ENCODE results near the gene PRPF6.

Gene PRPF6

GRCh38 chr20:63945031-63945658 is 35.8 kb upstream of the PRPF6 start:
- no peak for DNase-seq (ENCODE audit: low read depth)

- no peak for DNase-seq (ENCODE audit: low read depth)
Observed at GRCh38 chr20:63945921-63946920, 34.7 kb upstream of the PRPF6 start.

GRCh38 chr20:63946986-63947637 is 33.8 kb upstream of the PRPF6 start:
- DNase-seq (ENCODE audit: low read depth) = no peak

GRCh38 chr20:63947638-63948456 is 33.1 kb upstream of the PRPF6 start:
- DNase-seq (ENCODE audit: low read depth) = no peak

- DNase-seq (ENCODE audit: low read depth) = no peak
Observed at GRCh38 chr20:63950701-63951397, 30.1 kb upstream of the PRPF6 start.

- DNase-seq (ENCODE audit: low read depth) = no peak
Observed at GRCh38 chr20:63951398-63952209, 29.3 kb upstream of the PRPF6 start.

GRCh38 chr20:63952210-63952535 is 28.8 kb upstream of the PRPF6 start:
- no peak for DNase-seq (ENCODE audit: low read depth)

GRCh38 chr20:63952769-63953168 is 28.2 kb upstream of the PRPF6 start:
- DNase-seq (ENCODE audit: low read depth) = no peak

GRCh38 chr20:63953764-63954429 is 27.0 kb upstream of the PRPF6 start:
- no peak for DNase-seq (ENCODE audit: low read depth)

- DNase-seq (ENCODE audit: low read depth) = no peak
Observed at GRCh38 chr20:63955281-63955826, 25.6 kb upstream of the PRPF6 start.

- peak; percentile 76 for DNase-seq (ENCODE audit: low read depth)
Observed at GRCh38 chr20:63955827-63956663, 24.9 kb upstream of the PRPF6 start, which contains the start of gene UCKL1. UCKL1 (minus strand) TSS chr20:63956416; CDS start chr20:63956372, 44 bp downstream.

GRCh38 chr20:63956664-63957003 is 24.3 kb upstream of the PRPF6 start:
- DNase-seq (ENCODE audit: low read depth) = no peak

- DNase-seq (ENCODE audit: low read depth) = no peak
Observed at GRCh38 chr20:63957004-63957689, 23.8 kb upstream of the PRPF6 start.

GRCh38 chr20:63957690-63958441 is 23.1 kb upstream of the PRPF6 start:
- no peak for DNase-seq (ENCODE audit: low read depth)

GRCh38 chr20:63958471-63958870 is 22.5 kb upstream of the PRPF6 start:
- DNase-seq (ENCODE audit: low read depth) = no peak

GRCh38 chr20:63958964-63959698 is 21.8 kb upstream of the PRPF6 start:
- no peak for DNase-seq (ENCODE audit: low read depth)

- DNase-seq (ENCODE audit: low read depth) = no peak
Observed at GRCh38 chr20:63959699-63960075, 21.2 kb upstream of the PRPF6 start.

All from GM04504 (cell line).